Cerebellar nuclear complex (tissue), 1 donor: ENCODE measurements around the gene PPP2R5C.

ENCODE experiments used
- DNase-seq, 2 experiments: peaks; one replicate each; lab custom pipeline; 2025; lab: John Stamatoyannopoulos, UW

Gene PPP2R5C

DNA sequence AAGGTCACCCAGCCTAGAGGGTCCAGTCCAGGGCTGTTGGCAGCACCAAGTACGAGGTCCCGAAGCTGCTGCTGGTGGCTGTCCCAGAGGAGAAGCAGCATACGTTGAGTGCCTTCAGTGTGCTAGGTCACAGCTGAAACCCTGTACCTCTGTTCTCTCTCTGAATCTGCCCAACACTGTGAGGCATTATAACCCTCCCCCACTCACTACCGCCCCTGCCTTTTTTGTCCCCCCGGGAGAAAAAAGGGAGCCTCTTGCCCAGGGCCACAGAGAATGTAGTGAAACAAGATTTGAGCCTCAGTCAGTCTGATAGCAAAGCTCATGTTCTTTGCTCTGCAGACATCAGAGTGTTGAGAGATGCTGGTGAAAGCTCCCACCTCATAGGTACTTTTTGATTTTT lies 53.4 kb downstream of the PPP2R5C start:
- DNase-seq = no peak

DNA sequence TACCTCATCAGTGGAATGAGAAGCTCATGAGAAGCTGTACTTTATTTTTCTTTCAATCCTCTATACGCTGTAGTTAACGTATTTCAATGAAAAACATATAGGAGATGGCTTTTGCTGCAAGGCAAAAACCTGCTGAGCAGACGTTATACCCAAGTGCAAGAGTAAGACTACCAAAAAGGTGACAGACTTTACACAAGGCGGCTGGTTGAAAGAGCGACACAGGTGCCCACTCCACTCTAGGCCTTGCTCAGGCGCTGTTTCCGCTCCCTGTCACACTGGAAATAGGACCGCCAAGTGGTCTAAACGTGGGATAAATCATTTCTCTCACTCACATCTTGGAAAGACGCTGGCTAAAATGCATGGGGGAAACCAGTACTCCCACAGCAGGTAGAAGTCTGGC lies 54.5 kb downstream of the PPP2R5C start:
- DNase-seq = no peak

DNA sequence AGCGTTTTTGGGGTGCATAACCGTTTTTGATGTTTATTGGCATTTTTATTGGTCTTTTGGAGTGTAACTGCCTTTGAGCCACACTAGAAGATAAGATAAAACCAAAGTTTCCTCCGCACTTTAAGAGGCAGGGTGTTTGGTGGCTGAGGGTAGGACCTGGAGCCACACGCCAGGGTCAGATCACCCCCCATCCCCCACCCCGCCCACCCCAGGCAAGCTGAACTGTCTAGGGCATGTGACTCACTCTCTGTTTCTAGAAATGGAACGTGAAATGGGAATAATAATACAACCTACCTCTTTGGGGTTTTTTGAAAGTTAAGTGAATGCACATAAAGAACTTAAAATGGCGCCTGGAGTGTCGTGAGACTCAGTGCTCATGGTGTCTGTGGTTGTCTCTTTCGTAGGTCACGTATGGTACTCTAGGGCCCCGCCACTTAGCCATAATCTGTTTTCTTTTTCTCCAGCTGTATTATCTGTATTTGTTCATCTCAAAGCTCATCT lies 56.0 kb downstream of the PPP2R5C start:
- DNase-seq = no peak

DNA sequence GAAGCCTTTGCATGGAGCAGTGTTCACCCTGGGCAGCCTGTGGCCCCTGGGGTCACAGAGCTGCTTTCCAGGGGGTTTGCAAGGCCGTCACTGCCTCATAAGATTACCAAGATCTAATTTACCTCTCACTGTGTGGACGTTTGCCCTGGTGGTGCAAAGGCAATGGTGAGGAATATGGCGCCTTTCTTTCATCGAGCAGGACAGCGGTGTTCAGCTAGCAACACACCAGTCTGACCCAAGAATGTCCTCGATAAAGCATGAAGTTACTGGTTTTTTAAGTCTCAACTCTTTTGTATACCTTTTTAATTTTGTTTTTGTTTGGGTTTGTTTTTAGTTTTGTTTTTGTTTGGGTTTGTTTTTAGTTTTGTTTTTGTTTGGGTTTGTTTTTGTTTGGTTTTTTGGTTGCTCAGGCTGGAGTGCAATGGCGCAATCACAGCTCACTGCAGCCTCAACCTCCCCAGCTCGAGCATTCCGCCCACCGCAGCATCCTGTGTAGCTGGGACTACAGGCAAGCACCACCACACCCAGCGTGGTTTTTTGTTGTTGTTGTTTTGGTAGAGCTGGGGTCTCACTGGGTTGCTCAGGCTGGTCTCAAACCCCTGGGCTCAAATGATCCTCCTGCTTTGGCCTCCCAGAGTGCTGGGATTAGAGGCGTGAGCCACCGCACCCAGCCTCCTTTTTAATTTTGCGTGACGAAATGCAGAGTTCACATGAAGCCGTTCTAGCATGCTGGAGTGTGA lies 57.9 kb downstream of the PPP2R5C start:
- no peak for DNase-seq

DNA sequence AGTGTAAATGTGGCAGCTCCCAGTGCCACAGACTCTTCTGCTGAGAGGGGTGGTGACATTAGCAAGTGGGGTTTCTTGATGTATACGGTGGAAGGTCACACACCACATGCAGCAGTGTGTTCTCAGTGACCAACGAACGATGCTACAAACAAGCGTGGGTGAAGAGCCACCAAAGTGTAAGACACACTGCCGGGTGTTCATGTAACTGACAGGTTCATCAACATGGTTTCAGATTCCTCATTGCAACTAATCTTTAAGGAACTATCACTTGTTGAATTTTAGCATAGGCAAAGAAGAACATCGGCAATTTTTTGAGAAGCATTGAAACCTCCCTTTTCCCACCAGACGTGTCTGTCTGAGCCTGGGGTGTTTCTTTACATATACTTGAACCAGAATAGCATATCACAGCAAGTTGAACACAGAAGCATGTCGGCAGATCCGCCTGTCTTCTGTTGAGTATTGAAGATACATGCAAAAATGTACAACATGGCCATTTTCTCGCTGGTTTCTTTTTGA lies 58.8 kb downstream of the PPP2R5C start:
- DNase-seq = no peak

DNA sequence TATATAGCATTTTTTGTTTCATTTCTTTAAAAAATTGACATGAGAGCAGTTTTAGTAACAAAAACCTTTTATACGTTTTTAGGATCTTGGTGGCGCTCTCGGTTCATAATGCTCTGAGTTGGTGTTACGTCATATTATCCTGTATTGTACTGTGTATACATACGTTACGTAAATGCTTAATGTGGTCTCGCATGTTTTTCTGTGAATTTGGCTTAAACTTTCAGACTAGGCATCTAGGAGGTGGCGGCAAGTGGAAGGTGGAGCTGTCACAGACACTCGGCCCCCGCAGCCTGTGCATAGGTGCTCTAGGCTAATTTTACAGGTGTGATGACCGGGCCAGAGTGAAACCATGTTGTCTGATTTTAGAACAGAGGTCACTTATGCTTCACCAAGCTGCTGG lies 60.0 kb downstream of the PPP2R5C start:
- no peak for DNase-seq

DNA sequence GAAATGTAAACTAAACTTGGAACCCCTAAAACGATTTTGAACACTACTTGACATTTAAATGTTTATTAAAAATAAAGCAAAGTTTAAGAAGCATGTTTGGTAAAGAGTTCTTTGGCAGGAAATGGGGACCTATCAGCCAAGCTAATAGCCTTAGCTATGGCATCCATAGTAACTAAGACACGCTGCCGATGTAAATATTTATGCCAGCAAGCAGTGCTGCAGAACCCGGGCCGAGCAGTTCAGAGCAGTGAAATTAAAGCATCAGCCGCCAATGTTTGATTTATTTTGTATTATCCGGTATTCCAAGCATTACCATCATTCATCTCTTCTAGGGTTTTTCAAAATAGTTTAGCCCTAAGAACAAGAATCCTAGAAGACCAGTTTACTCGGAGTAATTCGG lies 61.6 kb downstream of the PPP2R5C start:
- DNase-seq = no peak

DNA sequence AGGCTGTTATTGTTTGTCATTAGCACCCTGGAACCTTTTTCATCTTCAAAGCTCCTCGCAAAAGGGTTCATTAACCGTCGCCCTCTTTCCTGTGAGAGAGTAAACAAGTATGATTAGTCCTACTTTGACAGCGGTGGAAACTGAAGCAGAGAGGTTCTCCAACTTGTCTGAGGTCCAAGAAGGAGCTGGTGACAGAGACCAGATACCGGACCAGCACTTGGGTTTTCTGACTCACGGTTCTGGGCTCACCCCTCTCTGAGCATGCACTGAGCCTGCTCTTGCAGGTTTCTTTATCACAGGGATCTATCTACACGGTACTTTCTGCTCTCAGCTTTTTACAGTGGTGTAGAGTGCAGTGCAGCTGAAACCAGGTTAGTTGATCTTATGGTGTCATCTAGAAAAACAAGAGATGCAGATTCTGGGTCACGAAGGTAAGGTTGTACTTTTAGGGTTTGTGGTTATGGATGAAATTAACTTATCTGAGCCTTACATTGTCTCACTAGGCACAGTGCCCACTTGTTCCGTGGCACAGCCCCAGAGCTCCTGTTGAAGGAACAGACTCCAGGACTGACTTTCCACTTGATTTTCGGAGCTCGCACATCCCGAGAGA lies 62.1 kb downstream of the PPP2R5C start:
- DNase-seq = no peak

DNA sequence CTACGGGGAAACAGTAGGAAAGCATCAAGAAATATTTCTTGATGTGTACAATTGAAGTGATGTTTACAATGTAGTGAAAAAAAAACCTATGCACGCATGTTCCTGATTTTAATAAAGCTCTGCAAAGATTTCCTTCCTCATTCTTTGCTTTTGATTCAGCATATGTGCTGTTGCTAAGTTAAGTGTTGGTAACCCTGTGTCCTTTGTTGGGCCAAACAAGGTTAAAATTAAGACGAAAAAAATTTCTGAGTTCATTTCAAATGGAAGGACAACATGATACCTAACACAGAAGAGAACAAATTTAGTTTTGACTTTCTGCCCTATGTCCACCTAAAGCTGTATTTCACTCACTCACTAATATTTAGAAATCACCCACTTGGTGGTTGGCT lies 62.8 kb downstream of the PPP2R5C start:
- DNase-seq = no peak

DNA sequence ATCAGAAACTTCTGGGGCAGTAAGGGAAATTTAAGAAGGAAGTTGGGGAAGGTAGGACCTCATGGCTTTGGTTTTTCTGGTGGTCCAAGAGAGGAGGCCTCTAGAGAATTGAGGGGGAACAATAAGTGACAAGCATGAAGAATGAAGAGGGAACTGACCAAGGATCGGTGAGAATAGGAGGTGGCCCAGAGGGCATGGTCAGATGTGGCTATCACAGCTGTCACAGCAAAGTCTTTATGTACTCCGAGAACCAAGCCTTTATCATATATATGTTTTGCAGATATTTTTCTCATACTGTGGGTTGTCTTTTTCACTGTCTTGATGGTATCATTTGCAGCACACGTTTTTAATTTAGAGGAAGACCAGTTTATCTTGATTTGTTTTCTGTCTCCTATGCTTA lies 64.3 kb downstream of the PPP2R5C start:
- DNase-seq = no peak

DNA sequence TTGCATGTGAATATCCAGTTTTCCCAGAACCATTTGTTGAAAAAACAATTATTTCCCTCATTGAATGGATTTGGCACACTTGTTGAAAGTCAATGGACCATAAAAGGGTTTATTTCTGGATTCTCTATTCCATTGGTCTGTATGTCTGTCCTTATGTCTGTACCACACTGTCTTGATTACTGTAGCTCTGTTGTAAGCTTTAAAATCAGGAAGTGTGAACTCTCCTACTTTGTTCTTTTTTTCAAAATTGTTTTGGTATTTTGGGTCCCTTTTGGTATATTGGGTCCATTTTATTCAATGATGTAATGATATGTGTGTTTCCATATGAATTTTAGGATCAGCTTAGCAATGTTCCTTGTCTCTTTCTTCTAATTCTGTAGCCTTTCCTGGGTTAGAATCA lies 64.8 kb downstream of the PPP2R5C start:
- no peak for DNase-seq

DNA sequence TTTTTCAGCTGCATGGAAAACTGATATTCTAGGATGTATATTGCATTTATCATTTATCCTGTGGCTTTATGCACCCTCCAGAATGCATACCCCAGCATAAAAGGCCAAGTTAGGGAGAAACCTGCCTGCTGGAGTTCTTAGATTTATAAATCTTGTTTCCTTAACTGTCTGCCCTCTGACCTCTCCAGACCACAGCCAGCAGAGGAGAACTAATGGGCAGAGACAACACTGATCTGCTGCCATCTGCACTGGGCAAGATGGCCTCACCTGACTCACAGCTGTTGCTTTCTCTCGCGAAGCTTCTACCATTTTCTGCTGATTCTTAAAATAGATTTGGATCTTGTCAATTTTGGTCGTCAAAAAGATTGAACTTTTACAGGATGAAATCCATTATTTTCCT lies 65.8 kb downstream of the PPP2R5C start:
- DNase-seq = no peak

DNA sequence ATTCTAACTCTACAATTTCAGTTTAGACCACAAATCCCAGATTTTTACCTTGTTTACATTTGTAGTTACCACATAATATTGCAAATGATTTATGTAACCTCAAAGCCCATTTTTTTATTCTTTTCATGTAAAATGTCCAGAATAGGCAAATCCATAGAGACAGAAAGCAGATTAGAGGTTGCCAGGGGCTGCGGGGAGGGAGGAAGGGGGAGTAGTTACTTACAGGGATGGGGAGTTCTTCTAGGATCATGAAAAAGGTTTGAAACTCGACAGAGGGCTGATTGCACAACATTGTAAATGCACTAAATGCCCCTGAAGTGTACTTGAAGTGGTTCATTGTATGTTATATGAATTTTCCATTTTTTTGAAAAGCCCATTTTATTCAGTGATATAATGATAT lies 66.5 kb downstream of the PPP2R5C start:
- DNase-seq = no peak

DNA sequence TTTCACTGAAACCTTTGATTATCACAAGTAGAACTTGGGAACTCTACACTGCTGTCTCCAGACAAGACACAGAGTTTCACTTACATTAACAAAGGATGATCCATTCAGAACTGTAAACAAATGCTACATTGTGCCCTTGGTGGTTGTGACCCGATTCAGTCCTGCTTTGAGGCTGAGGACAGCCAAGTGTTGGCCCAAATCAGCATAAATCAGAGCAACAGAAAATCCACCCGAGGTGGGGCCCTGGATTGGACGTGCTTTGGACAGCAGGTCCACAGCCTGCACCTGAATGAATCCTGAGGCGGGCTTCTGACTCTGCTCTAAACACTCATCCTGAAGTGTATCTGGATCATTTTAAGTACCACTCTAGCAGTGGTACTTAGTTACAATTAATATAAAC lies 68.8 kb downstream of the PPP2R5C start:
- DNase-seq = no peak

DNA sequence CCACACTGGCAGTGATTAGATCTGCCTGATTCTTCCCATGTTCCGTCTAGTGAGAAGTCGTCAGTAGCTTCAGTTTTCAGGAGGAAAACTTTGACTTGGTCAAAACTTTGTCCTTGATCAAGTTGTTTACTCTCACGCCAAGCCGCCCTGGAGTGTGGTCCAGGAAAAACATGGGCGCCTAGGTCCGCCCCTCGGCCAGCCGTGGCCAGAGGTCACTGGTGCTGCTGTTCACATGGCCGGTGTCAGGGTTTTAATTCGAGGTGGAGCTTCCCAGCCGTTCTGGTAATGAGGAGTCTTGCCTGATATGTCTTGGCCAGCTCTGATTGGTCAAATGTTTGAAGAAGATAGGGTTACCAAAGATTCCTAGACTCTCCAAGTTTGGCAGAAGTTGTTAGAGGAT lies 71.5 kb downstream of the PPP2R5C start:
- DNase-seq = no peak

DNA sequence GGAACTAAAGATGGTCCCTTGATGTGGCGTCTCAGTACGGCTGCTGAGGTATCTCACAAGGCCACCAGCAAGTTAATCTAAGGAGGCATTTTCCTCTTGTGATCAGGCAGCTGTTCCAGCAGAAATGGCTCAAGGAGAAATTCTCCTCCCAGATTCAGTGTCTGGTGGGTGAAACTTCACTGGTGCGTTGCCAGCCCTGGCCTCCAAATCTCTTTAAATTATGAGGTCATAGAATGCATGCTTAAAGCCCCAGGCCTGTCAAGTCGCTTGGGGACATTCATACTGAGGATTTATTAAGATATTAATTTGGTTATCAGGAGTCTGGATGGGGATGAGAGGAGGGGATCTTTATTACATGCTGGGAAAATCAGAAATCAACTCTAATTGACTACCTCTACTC lies 72.9 kb downstream of the PPP2R5C start:
- no peak for DNase-seq

DNA sequence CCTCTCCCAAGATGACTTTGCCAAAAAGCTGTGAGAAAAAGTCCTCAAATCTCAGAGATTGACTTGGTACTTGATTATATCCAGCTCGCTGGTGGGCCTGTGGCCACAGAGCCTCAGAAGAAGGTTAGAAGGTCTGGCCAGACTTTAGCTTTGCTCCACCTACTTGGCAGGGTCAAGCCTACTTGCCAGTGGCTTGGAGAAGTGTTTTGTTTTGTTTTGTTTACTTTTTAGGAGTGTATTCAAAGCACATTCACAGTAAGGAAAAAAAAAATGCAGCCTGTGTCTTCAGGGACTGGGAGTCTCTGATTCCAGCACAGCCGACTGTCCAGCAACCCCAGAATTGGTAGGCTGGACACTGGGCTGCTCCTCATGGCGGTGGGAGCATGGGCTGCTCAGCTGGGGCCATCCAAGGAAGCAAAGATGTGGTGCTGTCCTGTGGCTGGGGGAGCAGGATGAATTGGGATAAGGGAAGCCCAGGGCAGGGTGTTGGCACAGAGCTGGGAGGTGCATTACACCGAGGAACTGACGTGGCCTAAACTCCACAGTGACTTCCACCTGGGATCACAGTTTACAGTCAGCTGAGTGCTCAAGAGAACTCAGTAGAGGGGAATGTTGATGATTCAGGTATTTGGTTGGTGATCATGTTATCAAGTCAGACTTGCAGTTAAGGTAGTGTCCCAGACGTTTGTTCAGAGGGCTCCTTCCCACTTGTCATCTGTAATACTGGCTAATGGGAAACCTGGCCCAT lies 73.5 kb downstream of the PPP2R5C start:
- DNase-seq = no peak

DNA sequence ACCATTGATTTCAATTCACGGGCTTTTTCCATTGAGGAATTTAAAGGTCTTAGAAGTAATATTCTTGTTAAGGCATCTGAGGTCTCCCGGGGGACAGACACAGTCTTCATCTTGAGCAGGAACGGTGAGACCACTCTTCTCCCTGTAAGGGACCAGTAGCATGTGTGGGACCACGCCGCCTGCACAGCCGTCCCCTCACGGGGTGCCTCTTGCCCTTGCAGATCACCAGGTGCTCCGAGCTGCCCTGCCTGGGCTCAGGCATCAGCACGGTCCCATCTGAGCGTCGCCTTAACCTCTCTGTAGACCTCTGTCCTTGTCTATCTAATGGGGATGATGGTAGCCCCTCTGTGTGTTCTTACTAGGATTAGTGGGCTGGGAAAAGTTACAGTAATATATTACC lies 74.1 kb downstream of the PPP2R5C start:
- no peak for DNase-seq

DNA sequence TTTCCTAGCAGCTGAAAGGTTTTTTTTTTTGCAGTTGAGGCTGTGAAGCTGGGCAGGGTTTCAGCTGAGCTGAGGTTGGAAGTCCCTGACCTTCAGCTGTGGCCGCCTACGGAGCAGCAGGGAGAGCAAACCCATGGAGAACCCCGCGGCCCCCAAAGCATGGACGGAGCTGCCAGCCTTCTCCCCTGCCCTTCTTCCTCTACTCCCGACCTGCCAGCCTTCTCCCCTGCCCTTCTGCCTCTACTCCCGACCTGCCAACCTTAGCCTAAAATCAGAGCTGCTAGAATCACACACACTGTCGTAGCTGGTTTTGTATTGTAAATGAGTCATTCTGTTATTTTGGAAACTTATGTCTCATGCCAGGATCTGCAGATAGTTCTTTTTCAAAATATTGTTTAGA lies 74.6 kb downstream of the PPP2R5C start:
- no peak for DNase-seq

DNA sequence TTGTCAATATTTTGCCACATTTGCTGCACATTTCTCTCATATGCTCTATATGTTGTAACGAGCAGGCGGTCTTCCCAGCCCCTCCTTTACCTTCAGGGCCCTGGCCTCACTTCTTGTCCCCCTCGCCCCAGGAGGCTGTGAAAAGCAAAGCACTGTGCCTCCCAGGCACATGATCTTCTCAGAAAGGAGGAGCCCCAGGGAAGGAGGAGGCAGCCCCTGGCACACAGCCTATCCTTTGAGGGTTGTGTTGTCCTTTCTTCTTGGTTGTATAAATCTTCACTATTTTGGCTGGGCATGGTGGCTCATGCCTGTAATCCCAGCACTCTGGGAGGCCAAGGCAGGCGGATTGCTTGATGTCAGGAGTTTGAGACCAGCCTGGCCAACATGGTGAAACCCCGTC lies 77.0 kb downstream of the PPP2R5C start:
- DNase-seq = no peak

DNA sequence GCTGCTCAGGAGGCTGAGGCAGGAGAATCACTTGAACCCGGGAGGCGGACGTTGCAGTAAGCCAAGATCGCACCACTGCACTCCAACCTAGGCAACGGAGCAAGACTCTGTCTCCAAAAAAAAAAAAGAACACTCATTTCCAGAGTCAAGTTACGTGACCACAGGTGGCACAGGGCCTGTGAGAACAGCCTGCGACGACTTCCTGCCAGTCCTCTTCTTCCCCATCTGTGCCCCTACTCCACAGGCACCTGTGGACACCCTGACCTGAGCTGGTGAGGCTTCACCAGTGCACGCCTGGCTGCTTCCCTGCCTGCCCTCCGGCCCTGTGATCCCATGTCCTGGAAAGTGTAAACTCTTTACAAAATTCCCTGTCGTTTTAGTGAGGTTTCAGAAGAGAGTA lies 77.7 kb downstream of the PPP2R5C start:
- DNase-seq = no peak

DNA sequence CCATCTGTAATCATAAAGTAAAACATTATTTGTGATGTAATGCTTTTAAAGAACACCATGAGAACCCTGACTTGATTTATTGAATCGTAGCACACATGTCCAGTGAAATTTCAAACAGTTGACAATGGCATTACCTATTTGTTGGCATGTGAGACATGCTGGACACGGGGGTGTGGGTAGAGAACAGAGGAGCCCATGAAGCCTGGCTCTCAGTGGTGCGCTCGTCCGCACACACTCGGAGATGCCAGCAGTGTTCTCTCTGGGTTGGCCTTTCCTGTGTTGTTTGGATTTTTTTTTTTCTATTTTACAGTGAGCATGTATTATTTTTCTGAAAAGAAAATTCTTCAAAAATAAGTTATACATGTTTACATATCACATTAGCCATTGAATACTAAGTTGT lies 78.2 kb downstream of the PPP2R5C start:
- no peak for DNase-seq
